GM20000 (cell line): Measurements from ENCODE around the gene DIS3L2.

ENCODE experiments used
- DNase-seq: peaks from one replicate; pipeline ENCODE4 v3.0.0; 2012; ENCODE audit warnings: low spot score
- TF ChIP-seq, protein P1 (sequence below): IDR thresholded peaks from 2 replicates; pipeline ENCODE4 v1.5.1; 2012; ENCODE audit warnings: mild to moderate bottlenecking, control low read depth; ENCODE audit errors: extremely low read depth, missing control alignments

The DIS3L2 gene

DNA sequence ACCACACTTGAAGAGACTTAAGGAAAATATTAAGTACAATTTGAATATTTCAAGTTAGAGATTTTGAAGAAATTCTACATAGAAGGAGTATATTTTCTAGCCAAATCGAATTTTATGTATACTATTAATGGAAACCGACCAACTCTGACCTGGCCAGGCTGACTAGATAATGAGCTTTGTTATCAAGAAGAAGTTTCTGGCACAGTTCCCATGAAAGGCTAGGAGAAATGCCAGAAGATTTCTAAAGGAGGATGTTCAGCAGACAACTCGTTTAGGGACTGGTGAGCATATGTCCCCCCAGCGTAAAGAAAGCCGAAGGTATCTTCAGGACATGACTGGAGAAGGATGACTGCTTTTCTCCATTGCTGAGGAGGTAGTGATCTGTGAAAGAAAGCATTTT lies 127.3 kb downstream of the DIS3L2 start:
- no peak for DNase-seq
- TF ChIP-seq, protein P1, sequence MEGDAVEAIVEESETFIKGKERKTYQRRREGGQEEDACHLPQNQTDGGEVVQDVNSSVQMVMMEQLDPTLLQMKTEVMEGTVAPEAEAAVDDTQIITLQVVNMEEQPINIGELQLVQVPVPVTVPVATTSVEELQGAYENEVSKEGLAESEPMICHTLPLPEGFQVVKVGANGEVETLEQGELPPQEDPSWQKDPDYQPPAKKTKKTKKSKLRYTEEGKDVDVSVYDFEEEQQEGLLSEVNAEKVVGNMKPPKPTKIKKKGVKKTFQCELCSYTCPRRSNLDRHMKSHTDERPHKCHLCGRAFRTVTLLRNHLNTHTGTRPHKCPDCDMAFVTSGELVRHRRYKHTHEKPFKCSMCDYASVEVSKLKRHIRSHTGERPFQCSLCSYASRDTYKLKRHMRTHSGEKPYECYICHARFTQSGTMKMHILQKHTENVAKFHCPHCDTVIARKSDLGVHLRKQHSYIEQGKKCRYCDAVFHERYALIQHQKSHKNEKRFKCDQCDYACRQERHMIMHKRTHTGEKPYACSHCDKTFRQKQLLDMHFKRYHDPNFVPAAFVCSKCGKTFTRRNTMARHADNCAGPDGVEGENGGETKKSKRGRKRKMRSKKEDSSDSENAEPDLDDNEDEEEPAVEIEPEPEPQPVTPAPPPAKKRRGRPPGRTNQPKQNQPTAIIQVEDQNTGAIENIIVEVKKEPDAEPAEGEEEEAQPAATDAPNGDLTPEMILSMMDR: no peak

DNA sequence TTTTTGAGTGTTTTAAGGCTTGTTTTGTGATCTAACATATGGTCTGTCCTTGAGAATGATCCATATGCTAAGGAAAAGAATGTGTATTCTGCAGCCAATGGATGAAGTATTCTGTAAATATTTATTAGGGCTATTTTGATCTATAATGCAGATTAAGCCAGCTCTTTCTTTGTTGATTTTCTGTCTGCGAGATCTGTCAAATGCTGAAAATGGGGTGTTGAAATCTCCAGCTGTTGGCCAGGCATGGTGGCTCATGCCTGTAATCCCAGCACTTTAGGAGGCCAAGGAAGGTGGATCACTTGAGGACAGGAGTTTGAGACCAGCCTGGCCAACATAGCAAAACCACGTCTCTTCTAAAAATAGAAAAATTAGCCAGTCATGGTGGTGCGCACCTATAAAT lies 132.7 kb downstream of the DIS3L2 start:
- no peak for DNase-seq
- TF ChIP-seq, protein P1: no peak

DNA sequence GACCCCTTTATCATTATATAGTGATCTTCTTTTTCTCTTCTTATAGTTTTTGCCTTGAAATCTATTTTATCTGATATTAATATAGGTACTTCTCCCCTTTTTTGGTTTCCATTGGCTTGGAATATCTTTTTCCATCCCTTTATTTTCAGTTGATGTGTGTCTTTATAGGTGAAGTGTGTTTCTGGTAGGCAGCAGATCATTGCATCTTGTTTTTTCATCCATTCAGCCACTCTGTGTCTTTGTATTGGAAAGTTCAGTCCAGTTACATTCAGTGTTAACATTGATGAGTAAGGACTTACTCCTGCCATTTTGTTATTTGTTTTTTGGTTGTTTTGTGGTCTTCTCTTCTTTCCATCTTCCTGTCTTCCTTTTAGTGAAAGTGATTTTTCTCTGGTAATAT lies 133.4 kb downstream of the DIS3L2 start:
- TF ChIP-seq, protein P1: no peak
- no peak for DNase-seq

DNA sequence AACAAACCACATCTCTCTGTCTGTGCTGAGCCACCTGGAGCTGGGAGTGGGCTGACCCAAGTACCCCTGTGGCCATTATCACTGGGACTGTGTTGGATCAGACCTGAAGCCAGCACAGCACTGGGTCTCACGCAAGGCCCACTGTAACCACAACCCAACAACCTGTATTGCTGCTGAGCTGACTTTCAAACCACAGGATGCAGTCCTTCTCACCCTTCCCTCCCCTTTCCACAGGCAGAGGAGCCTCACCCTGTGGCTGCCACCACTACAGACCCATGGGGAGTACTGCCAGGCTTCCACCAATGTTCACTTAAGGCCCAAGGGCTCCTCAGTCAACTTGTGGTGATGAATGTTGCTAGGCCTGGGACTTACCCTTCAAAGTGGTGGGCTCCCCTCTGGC lies 135.7 kb downstream of the DIS3L2 start:
- no peak for DNase-seq
- TF ChIP-seq, protein P1: no peak

DNA sequence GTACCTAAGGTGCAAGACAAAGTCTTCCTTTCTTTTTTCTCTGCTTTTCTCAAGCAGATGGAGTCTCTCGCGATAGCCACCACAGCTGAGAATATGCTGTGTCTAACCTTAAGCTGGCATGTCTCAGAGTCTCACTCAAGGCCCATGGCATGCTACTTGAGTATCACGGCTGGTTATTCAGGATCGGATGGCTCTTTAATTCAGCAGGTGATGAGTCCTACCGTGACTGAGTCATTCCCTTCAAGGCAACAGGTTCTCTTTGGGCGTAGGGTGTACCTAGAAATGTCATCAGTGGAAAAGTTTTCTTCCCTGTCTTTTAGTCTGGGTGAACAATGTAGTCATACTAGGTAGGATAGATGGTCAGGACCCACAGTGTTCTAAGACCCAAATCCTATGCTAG lies 136.2 kb downstream of the DIS3L2 start:
- no peak for DNase-seq
- TF ChIP-seq, protein P1: no peak

DNA sequence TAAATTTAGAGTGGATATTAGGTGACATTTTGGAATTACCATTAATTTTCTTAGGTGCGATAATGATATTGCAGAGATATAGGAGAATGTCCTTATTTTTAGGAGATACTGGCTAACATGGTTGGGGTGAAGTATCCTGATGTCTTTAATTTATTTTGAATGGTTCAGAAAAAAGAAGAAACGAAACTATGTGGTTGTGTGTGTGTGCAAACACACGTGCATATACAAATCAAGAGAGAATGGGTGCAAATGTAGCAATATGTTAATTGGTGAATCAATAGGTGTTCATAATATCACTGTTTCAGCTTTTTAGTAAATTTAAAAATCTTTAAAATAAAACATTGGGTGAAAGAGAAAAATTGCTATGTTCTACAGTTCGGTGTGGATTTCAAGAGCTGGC lies 140.9 kb downstream of the DIS3L2 start:
- TF ChIP-seq, protein P1: no peak
- DNase-seq: no peak

DNA sequence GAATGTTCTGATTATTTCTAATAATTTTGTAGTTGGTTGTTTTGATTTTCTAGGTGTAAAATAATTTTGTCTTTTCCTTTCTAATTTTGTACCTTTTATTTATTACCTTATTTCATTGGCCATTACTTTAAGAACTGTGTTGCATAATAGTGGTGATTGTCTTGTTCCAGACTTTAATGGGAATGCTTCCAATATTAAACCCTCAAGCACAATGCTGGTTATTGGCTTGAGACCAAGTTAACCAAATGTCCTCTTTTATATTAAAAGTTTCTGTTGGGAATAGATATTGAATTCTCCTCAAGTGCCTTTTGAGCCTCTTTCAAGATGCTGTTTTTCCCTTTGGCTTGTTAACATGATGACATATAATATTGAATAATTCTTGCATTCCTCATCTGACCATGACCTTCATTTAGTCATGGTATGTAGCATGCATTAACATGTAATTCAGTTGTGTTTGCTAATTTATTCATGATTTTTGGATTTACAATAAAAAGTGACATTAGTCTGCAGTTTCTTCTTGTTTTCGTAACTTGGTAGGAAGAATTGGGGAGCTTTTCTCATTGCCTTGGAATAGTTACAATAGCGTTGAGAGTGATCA lies 141.7 kb downstream of the DIS3L2 start:
- DNase-seq: no peak
- TF ChIP-seq, protein P1: no peak
